ENCODE measurements around the gene CCDC117. TPM values are rescaled to one million over a fixed set of nuclear protein-coding genes. Genes with fewer than 3 reads are reported as not detected.
A peak's percentile ranks its signal among the peaks of the same experiment; 100 is the strongest.
"Not testable (repeated sequence)": the region's sequence is repeated elsewhere in the genome, so short reads cannot be mapped to it uniquely, and the experiment has no call there.

The CCDC117 gene
- total RNA-seq, 6 experiments from 2014 or later: 15.3 to 24.4 (median 18.0) TPM

DNA sequence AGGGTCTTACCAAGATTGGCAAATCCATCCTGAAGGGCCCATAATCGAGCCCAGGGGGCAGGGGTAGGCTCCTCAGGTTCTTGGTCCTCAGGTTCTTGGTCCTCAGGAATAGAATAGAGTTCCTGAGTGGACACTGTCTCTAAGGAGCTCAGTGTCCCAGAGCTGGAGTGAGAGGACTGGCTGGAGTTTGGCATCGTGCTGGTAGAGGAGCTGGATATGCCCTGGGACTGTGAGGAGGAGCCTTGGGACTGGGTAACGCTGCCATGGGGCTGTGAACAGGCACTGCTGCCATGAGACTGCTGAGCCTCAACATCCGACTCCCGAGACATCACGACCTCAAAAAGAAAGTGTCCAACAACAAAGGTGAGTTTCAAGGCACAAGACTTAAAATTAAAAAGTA lies 38.1 kb upstream of the CCDC117 start:
- ATAC-seq: peak in 1 of 4 donors; percentile 14
- Histone ChIP-seq H3K4me3 (no peak overlapping the region), H3K4me1 (no peaks in the 10 kb centered on the region), H3K27me3 (no peaks in the 10 kb centered on the region), H3K27ac (no peak overlapping the region), H3K9me3 (no peaks in the 10 kb centered on the region), H3K36me3 (no peaks in the 10 kb centered on the region)
- TF ChIP-seq POLR2A (IDR thresholded peaks at IDR 0.05): no peak
- TF ChIP-seq, protein P1, sequence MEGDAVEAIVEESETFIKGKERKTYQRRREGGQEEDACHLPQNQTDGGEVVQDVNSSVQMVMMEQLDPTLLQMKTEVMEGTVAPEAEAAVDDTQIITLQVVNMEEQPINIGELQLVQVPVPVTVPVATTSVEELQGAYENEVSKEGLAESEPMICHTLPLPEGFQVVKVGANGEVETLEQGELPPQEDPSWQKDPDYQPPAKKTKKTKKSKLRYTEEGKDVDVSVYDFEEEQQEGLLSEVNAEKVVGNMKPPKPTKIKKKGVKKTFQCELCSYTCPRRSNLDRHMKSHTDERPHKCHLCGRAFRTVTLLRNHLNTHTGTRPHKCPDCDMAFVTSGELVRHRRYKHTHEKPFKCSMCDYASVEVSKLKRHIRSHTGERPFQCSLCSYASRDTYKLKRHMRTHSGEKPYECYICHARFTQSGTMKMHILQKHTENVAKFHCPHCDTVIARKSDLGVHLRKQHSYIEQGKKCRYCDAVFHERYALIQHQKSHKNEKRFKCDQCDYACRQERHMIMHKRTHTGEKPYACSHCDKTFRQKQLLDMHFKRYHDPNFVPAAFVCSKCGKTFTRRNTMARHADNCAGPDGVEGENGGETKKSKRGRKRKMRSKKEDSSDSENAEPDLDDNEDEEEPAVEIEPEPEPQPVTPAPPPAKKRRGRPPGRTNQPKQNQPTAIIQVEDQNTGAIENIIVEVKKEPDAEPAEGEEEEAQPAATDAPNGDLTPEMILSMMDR (IDR thresholded peaks at IDR 0.05): no peak
- no peak for DNase-seq
- 91% methylated on average over 4 of the region's 6 CpGs for WGBS (ENCODE audit: insufficient coverage, low coverage, low lambda C conversion rate, missing lambda C conversion rate)
- intact Hi-C loops (cut with DNase I): no loop called here

DNA sequence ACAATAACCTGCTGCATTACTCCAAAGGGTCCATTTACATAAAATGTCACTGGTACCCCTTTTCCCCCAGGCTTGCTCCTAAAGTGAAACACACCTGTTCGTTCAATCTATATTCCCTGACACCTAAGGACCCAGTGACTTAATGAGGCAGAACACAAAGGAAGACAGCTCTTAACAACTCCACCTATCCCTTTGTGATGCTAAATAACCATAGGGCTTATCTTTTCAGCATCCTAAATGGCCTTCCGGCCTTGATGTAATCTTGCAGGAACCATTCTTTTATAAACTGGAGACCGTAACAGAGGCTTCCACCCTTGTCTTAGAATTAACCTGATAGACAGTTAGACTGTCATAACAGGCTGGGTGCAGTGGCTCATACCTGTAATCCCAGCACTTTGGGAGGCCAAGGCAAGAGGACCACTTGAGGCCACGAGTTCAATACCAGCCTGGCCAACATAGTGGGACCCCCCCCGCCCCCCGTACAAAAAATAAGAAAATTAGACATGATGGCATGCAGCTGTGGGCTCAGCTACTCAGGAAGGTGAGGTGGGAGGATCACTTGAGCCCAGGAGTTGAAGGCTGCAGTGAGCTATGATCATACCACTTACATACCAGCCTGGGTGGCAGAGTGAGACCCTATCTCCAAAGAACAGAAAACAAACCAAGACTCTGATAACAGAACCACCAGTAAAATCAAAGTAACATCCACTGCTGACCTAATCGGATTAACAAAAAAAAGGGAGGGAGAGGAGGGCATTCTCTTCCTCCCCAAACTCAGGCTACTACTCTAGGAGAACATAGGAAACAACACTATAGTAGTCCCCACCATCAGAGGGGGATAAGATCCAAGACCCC lies 36.0 kb upstream of the CCDC117 start:
- intact Hi-C loops (cut with DNase I): no loop called here
- H3K27ac ChIP-seq: no peak overlapping the region
- DNase-seq (no peak), ATAC-seq (no peak)
- no peaks in the 10 kb centered on the region for H3K27me3 ChIP-seq
- no peaks in the 10 kb centered on the region for H3K36me3 ChIP-seq
- no peaks in the 10 kb centered on the region for H3K9me3 ChIP-seq
- TF ChIP-seq POLR2A (IDR thresholded peaks at IDR 0.05): no peak
- TF ChIP-seq, protein P1 (IDR thresholded peaks at IDR 0.05): no peak
- H3K4me3 ChIP-seq: no peak overlapping the region
- WGBS (ENCODE audit: insufficient coverage, low coverage, low lambda C conversion rate, missing lambda C conversion rate): 74% methylated on average over 7 of the region's 7 CpGs
- H3K4me1 ChIP-seq: peaks cover 0 to 5% (median 2%) of the 10 kb centered on the region in 4 donors

DNA sequence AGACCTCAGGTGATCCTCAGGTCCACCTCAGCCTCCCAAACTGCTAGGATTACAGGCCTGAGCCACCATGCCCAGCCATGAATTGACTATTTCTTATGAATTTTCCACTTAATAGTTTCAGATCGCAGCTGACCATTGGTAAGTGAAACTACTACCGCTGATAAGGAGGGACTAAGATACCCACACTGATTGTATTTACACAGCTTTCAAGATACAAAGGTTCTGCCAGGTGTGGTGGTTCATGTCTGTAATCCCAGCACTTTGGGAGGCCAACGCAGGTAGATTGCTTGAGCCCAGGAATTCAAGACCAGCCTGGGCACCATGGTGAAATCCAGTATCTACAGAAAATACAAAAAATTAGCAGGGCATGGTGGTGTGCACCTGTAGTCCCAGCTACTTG lies 34.8 kb upstream of the CCDC117 start:
- H3K9me3 ChIP-seq: no peaks in the 10 kb centered on the region
- intact Hi-C loops (cut with DNase I): no loop called here
- H3K4me3 ChIP-seq: no peak overlapping the region
- no peaks in the 10 kb centered on the region for H3K27me3 ChIP-seq
- DNase-seq: no peak
- peaks cover 0 to 6% (median 2%) of the 10 kb centered on the region in 4 donors for H3K4me1 ChIP-seq
- 55% methylated on average over 3 of the region's 3 CpGs for WGBS (ENCODE audit: insufficient coverage, low coverage, low lambda C conversion rate, missing lambda C conversion rate)
- ATAC-seq: no peak
- no peak overlapping the region for H3K27ac ChIP-seq
- TF ChIP-seq, protein P1 (IDR thresholded peaks at IDR 0.05): no peak
- H3K36me3 ChIP-seq: no peaks in the 10 kb centered on the region

DNA sequence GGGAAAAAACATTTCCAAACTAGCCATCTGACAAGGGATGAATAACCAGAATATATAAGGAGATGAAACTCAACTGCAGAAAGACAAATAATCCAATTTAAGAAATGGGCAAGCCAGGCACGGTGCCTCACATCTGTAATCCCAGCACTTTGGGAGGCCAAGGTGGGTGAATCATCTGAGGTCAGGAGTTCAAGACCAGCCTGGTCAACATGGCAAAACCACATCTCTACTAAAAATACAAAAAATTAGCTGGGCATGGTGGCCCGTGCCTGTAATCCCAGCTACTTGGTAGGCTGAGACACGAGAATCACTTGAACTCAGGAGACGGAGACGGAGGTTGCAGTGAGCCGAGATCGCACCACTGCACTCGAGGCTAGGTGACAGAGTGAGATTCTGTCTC lies 33.6 kb upstream of the CCDC117 start:
- H3K4me1 ChIP-seq: peaks cover 0 to 16% (median 2%) of the 10 kb centered on the region in 4 donors
- WGBS (ENCODE audit: insufficient coverage, low coverage, low lambda C conversion rate, missing lambda C conversion rate): 93% methylated on average over 8 of the region's 8 CpGs
- H3K9me3 ChIP-seq; DNase-seq; ATAC-seq; H3K27ac ChIP-seq; H3K36me3 ChIP-seq; intact Hi-C loops (cut with DNase I); H3K27me3 ChIP-seq; H3K4me3 ChIP-seq: not testable (repeated sequence)

DNA sequence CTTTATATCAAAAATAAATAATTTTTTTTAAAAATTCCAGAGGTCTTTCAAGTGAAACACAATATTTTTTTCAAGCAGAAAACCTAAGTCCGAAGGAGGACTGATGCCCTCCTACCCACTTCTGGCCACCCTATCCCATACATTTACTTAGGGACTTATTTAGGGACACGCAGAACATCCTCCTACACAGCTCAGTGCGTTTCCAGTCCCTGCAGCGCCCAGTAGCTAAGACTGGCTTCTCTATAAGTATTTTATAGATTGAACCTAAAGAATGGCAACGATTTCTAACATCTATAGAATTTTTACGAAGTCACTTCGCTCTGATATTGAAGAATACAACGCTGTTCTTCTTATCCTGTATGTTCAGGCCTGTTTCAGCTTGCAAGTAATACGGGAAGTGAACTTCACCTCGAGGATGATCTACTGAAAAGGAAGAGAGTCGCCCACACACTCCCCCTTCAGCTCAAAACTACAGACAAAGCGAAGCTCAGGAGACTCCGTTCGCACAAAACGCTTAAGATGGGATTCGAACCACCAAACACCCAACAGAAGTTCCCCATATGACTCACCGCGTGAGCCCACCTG lies 31.2 kb upstream of the CCDC117 start:
- intact Hi-C loops (cut with DNase I): no loop called here

More for the DNA sequence above, 31.2 kb upstream of the CCDC117 start:
- DNase-seq (no peak), ATAC-seq (no peak)
- 7% methylated on average over 18 of the region's 18 CpGs for WGBS (ENCODE audit: insufficient coverage, low coverage, low lambda C conversion rate, missing lambda C conversion rate)
- Histone ChIP-seq H3K27ac (peak overlapping the region in 1 of 3 donors; percentile 97), H3K36me3 (peaks cover 0 to 27% (median 2%) of the 10 kb centered on the region in 4 donors), H3K9me3 (no peaks in the 10 kb centered on the region), H3K4me3 (peak overlapping the region; percentile 63 to 100 (median 99)), H3K4me1 (peaks cover 0 to 16% (median 2%) of the 10 kb centered on the region in 4 donors), H3K27me3 (no peaks in the 10 kb centered on the region)
- TF ChIP-seq POLR2A (IDR thresholded peaks at IDR 0.05): no peak
- TF ChIP-seq, protein P1 (IDR thresholded peaks at IDR 0.05): no peak

Measured in right lobe of liver (tissue), 6 donors.